ENCODE data around the gene LRRC41. TPM values are rescaled to one million over a fixed set of nuclear protein-coding genes. Genes with fewer than 3 reads are reported as not detected.
"Not testable (repeated sequence)": the region's sequence is repeated elsewhere in the genome, so short reads cannot be mapped to it uniquely, and the experiment has no call there.

Gene LRRC41
- total RNA-seq, 1 donor from 2014 or later: 58.4 TPM

GRCh38 chr1:46254668-46255067, 48.7 kb downstream of the LRRC41 start:
- H3K4me1 ChIP-seq: no peaks in the 10 kb centered on the region
- DNase-seq (ENCODE audit: extremely low spot score in 2 of 2): no peak
- no peaks in the 10 kb centered on the region for H3K27me3 ChIP-seq
- no peaks in the 10 kb centered on the region for H3K36me3 ChIP-seq
- intact Hi-C loops (cut with DNase I): no loop called here
- H3K9me3 ChIP-seq: no peaks in the 10 kb centered on the region
- no peak overlapping the region for H3K27ac ChIP-seq
- no peak overlapping the region for H3K4me3 ChIP-seq
- TF ChIP-seq POLR2AphosphoS5 (IDR thresholded peaks at IDR 0.05; ENCODE audit: insufficient read depth in 1 of 2, low read depth in 1 of 2) (no peak), POLR2A (IDR thresholded peaks at IDR 0.05) (no peak)
- TF ChIP-seq, protein P1, sequence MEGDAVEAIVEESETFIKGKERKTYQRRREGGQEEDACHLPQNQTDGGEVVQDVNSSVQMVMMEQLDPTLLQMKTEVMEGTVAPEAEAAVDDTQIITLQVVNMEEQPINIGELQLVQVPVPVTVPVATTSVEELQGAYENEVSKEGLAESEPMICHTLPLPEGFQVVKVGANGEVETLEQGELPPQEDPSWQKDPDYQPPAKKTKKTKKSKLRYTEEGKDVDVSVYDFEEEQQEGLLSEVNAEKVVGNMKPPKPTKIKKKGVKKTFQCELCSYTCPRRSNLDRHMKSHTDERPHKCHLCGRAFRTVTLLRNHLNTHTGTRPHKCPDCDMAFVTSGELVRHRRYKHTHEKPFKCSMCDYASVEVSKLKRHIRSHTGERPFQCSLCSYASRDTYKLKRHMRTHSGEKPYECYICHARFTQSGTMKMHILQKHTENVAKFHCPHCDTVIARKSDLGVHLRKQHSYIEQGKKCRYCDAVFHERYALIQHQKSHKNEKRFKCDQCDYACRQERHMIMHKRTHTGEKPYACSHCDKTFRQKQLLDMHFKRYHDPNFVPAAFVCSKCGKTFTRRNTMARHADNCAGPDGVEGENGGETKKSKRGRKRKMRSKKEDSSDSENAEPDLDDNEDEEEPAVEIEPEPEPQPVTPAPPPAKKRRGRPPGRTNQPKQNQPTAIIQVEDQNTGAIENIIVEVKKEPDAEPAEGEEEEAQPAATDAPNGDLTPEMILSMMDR (IDR thresholded peaks at IDR 0.05): no peak

GRCh38 chr1:46248122-46248920, 55.1 kb downstream of the LRRC41 start:
- intact Hi-C loops (cut with DNase I): no loop called here
- H3K27me3 ChIP-seq: no peaks in the 10 kb centered on the region
- no peak for DNase-seq (ENCODE audit: extremely low spot score in 2 of 2)
- peak overlapping the region; percentile 53 to 68 for H3K4me3 ChIP-seq
- H3K9me3 ChIP-seq: no peaks in the 10 kb centered on the region
- no peaks in the 10 kb centered on the region for H3K36me3 ChIP-seq
- TF ChIP-seq POLR2A (IDR thresholded peaks at IDR 0.05) (no peak), POLR2AphosphoS5 (IDR thresholded peaks at IDR 0.05; ENCODE audit: insufficient read depth in 1 of 2, low read depth in 1 of 2) (no peak)
- TF ChIP-seq, protein P1 (IDR thresholded peaks at IDR 0.05): no peak
- H3K4me1 ChIP-seq: peaks cover 17% of the 10 kb centered on the region
- H3K27ac ChIP-seq: no peak overlapping the region

DNA sequence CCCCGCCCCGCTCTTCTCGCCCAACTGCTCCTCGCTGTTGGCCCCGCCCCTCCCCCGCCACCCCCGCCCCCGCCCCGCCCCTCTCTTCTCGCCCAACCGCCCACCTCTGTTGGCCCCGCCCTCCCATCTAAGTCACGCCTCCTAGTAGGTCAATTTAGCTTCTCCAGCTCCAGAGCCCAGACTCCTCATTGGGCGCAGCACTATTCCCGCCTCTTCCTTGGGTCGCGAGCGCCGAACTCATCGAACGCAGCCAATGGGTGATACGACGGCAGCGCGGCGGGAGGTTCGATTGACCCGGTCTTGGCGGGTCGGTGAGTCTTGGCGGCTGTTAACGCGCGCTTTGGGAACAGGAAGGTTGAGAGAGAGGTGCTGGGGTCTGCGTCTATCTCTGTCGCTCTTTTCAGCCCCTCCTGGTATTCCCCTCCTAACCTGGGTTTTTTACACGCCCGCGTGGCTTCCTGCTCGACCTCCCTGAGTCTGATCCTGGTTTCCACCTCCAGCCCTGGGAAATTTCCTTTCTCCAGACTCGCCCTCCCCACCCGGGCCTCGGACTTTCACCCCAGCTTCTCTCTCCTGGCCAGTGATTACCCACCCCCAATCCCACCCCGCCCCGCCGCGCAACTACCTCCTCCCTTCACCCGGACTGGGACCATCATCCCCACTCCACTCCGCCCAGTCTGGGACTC, 55.8 kb downstream of the LRRC41 start, which contains the start of gene RAD54L:
TSS of gene RAD54L (plus strand) at position 328 of the 686 bp plus-strand sequence. CDS start 643 bp downstream, outside the sequence.
- Histone ChIP-seq H3K27me3 (no peaks in the 10 kb centered on the region), H3K36me3 (no peaks in the 10 kb centered on the region), H3K9me3 (no peaks in the 10 kb centered on the region), H3K4me1 (peaks cover 17% of the 10 kb centered on the region), H3K27ac (peak within 1 kb of the TSS; percentile 66), H3K4me3 (peak within 1 kb of the TSS; percentile 68 to 90)
- peak; percentile 97 to 98 for DNase-seq (ENCODE audit: extremely low spot score in 2 of 2)
- TF ChIP-seq, protein P1 (IDR thresholded peaks at IDR 0.05): no peak
- TF ChIP-seq POLR2AphosphoS5 (IDR thresholded peaks at IDR 0.05; ENCODE audit: insufficient read depth in 1 of 2, low read depth in 1 of 2): peak; percentile 69 to 79
- TF ChIP-seq POLR2A (IDR thresholded peaks at IDR 0.05): no peak
- intact Hi-C loops (cut with DNase I): no loop called here

DNA sequence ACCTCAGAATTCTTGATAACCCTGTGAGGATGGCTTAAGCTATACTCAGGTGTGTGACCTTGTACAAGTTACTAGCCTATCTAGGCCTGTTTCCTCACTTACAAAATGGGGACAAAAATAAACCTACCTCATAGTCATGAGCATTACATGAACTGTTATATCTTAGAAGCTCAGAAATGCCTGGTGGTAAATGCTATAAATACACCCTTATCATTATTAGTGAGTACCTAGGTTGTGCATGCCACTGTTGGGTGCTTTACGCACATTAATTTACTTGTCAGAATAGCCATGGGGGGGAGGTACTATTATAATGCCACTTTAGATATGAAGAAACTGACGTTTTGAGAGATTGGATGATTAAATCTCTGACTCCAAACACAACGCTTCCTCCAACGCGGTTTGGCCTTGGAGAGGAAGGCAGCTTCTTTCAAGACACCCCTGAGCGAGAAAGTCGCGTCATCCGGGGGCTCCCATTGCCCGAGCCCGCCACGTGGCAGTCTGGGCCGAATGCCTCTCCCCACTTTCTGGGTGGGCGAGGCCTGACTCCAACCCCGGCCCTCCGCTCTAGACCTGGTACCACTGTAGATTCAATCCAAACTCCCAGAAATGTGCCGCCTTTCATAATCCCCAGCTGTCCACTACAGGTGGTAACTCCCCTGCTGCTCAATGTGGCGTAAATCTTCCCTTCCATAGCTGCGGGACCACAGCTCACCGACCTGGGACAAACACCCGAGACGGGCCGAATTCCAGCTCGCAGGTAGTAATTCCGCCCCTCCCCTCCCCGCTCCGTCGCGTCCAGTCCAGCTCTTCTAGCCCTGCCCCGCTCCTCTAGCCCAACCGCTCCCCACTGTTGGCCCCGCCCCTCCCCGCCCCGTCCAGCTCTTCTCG, 56.6 kb downstream of the LRRC41 start:
- Histone ChIP-seq H3K4me1 (peaks cover 17% of the 10 kb centered on the region), H3K27ac (peak overlapping the region; percentile 66), H3K9me3 (no peaks in the 10 kb centered on the region), H3K36me3 (no peaks in the 10 kb centered on the region), H3K27me3 (no peaks in the 10 kb centered on the region), H3K4me3 (peak overlapping the region; percentile 68 to 90)
- no peak for DNase-seq (ENCODE audit: extremely low spot score in 2 of 2)
- intact Hi-C loops (cut with DNase I): no loop called here
- TF ChIP-seq POLR2A (IDR thresholded peaks at IDR 0.05): no peak
- TF ChIP-seq, protein P1 (IDR thresholded peaks at IDR 0.05): no peak
- TF ChIP-seq POLR2AphosphoS5 (IDR thresholded peaks at IDR 0.05; ENCODE audit: insufficient read depth in 1 of 2, low read depth in 1 of 2): peak in 1 of 2 donors; percentile 44

DNA sequence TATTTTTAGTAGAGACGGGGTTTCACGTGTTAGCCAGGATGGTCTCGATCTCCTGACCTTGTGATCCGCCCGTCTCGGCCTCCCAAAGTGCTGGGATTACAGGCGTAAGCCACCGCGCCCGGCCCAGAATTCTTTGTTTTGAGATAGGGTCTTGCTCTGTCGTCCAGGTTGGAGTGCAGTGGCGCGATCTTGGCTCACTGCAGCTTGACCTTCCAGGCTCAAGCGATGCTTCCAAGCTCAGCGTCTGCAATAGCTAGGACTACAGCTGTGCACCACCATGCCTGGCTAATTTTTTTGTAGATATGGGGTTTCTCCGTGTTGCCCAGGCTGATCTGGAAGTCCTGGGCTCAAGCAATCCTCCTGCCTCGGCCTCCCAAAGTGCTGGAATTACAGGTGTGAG, 57.3 kb downstream of the LRRC41 start:
- not testable (repeated sequence) for H3K27ac ChIP-seq

More for the DNA sequence above, 57.3 kb downstream of the LRRC41 start:
- DNase-seq (ENCODE audit: extremely low spot score in 2 of 2); H3K4me3 ChIP-seq; H3K9me3 ChIP-seq; H3K36me3 ChIP-seq; H3K27me3 ChIP-seq; intact Hi-C loops (cut with DNase I): not testable (repeated sequence)
- peaks cover 17% of the 10 kb centered on the region for H3K4me1 ChIP-seq
